DMS 273 treated with DMSO at 0.1 percent for 48 hours (cell line): ENCODE results near the gene TCF4.

ENCODE experiments used
- DNase-seq: peaks from one replicate; lab custom pipeline; 2025; lab: John Stamatoyannopoulos, UW

TCF4 gene

GRCh38 chr18:55585920-55586561, 2.0 kb downstream of the TCF4 start:
- DNase-seq: no peak

- DNase-seq: no peak
These were observed 2.7 kb downstream of the TCF4 start for GRCh38 chr18:55585065-55585919.

GRCh38 chr18:55584201-55584600, 3.8 kb downstream of the TCF4 start:
- no peak for DNase-seq

GRCh38 chr18:55582325-55582724, 5.7 kb downstream of the TCF4 start:
- no peak for DNase-seq

- DNase-seq: no peak
These were observed 8.3 kb downstream of the TCF4 start for GRCh38 chr18:55579501-55580270.

- no peak for DNase-seq
These were observed 10.0 kb downstream of the TCF4 start for GRCh38 chr18:55577812-55578539.

GRCh38 chr18:55576001-55576400, 12.0 kb downstream of the TCF4 start:
- DNase-seq: no peak

GRCh38 chr18:55575066-55575465, 12.9 kb downstream of the TCF4 start:
- DNase-seq: no peak

GRCh38 chr18:55573386-55573785, 14.6 kb downstream of the TCF4 start:
- no peak for DNase-seq

- DNase-seq: no peak
These were observed 17.0 kb downstream of the TCF4 start for GRCh38 chr18:55570966-55571365.

GRCh38 chr18:55566456-55566935, 21.5 kb downstream of the TCF4 start:
- no peak for DNase-seq

GRCh38 chr18:55559739-55560138, 28.3 kb downstream of the TCF4 start:
- no peak for DNase-seq

- DNase-seq: no peak
These were observed 30.8 kb downstream of the TCF4 start for GRCh38 chr18:55557211-55557610.

- no peak for DNase-seq
These were observed 32.5 kb downstream of the TCF4 start for GRCh38 chr18:55555395-55556027.

- no peak for DNase-seq
These were observed 35.3 kb downstream of the TCF4 start for GRCh38 chr18:55552526-55553189.

- DNase-seq: no peak
These were observed 36.8 kb downstream of the TCF4 start for GRCh38 chr18:55551227-55551626.

GRCh38 chr18:55550471-55550870, 37.5 kb downstream of the TCF4 start:
- DNase-seq: no peak

GRCh38 chr18:55549474-55550104, 38.4 kb downstream of the TCF4 start:
- no peak for DNase-seq

GRCh38 chr18:55547705-55548056, 40.3 kb downstream of the TCF4 start:
- DNase-seq: no peak
